GM23248 (cell line): ENCODE data around the gene CCL7. TPM values are rescaled to one million over a fixed set of nuclear protein-coding genes. Genes with fewer than 3 reads are reported as not detected.
A peak's percentile ranks its signal among the peaks of the same experiment; 100 is the strongest.

Source experiments
- DNase-seq: peaks from one replicate; pipeline ENCODE4 v3.0.0-alpha.2; 2015
- H2AFZ ChIP-seq: fragments of 200-600 bp; sonication (generic); 2 replicates; pipeline ENCODE4 v1.6.1; 2016; ENCODE audit warnings: antibody characterized with exemption
- H3F3A ChIP-seq: fragments of 200-600 bp; sonication (generic); 2 replicates; pipeline ENCODE4 v1.6.1; 2016; ENCODE audit warnings: mild to moderate bottlenecking, antibody characterized with exemption, mixed run types; ENCODE audit not compliant: insufficient read depth
- H3K27ac ChIP-seq: fragments of 200-600 bp; sonication (generic); 2 replicates; pipeline ENCODE4 v1.5.1; 2016; ENCODE audit warnings: mild to moderate bottlenecking
- H3K27me3 ChIP-seq: fragments of 200-600 bp; sonication (generic); replicated peaks from 2 replicates; pipeline ENCODE4 v1.6.1; 2016; ENCODE audit warnings: mild to moderate bottlenecking; ENCODE audit not compliant: insufficient read depth
- H3K36me3 ChIP-seq: fragments of 200-600 bp; sonication (generic); 2 replicates; pipeline ENCODE4 v1.6.1; 2016; ENCODE audit warnings: low read depth, mild to moderate bottlenecking
- H3K4me1 ChIP-seq: fragments of 200-600 bp; sonication (generic); 2 replicates; pipeline ENCODE4 v1.6.1; 2016; ENCODE audit warnings: mild to moderate bottlenecking; ENCODE audit not compliant: insufficient read depth
- H3K4me2 ChIP-seq: fragments of 200-600 bp; sonication (generic); one replicate; pipeline ENCODE4 v1.6.1; 2016; ENCODE audit warnings: mild to moderate bottlenecking; ENCODE audit not compliant: unreplicated experiment
- H3K4me3 ChIP-seq: fragments of 200-600 bp; sonication (generic); 2 replicates; pipeline ENCODE4 v1.5.1; 2016; ENCODE audit warnings: mild to moderate bottlenecking
- H3K79me2 ChIP-seq: fragments of 200-600 bp; sonication (generic); 2 replicates; pipeline ENCODE4 v1.6.1; 2016; ENCODE audit warnings: mild to moderate bottlenecking; ENCODE audit not compliant: insufficient read depth
- H3K9ac ChIP-seq: fragments of 200-600 bp; sonication (generic); 2 replicates; pipeline ENCODE4 v1.6.1; 2016; ENCODE audit warnings: mild to moderate bottlenecking
- H3K9me2 ChIP-seq: fragments of 200-600 bp; sonication (generic); 2 replicates; pipeline ENCODE4 v1.6.1; 2016; ENCODE audit warnings: mixed run types, mild to moderate bottlenecking, moderate library complexity; ENCODE audit not compliant: insufficient read depth
- H3K9me3 ChIP-seq: fragments of 200-600 bp; sonication (generic); one replicate; pipeline ENCODE4 v1.6.1; 2017; ENCODE audit warnings: low read depth
- H4K20me1 ChIP-seq: fragments of 200-600 bp; sonication (generic); 2 replicates; pipeline ENCODE4 v1.6.0; 2016; ENCODE audit not compliant: insufficient read depth
- EZH2 ChIP-seq: fragments of 200-600 bp; sonication (generic); IDR thresholded peaks from 2 replicates; pipeline ENCODE4 v1.6.1; 2018; ENCODE audit warnings: antibody characterized with exemption, mild to moderate bottlenecking; ENCODE audit not compliant: insufficient read depth, poor library complexity, severe bottlenecking
- EZH2phosphoT487 ChIP-seq: fragments of 200-600 bp; sonication (generic); IDR thresholded peaks from 2 replicates; pipeline ENCODE4 v1.6.1; 2018; ENCODE audit warnings: antibody characterized with exemption, moderate library complexity, mild to moderate bottlenecking, low read depth; ENCODE audit not compliant: insufficient read depth
- WGBS, 2 experiments: methylation state at CpG; one replicate each; pipeline ENCODE4 v1.1.6; 2015 to 2017; ENCODE audit warnings: low lambda C conversion rate in 2 of 2, low coverage in 1 of 2; ENCODE audit errors: missing lambda C conversion rate in 2 of 2; 5-methylcytosine and 5-hydroxymethylcytosine counted together
- in situ Hi-C: fragments of 300-500 bp; cut with MboI; formaldehyde crosslinking; loops from 2 replicates; pipeline ENCODE4 v1.15.0; 2020
- polyA plus RNA-seq: library from polyadenylated mRNA; unstranded; fragments of >200 nt; fragmentation: Nextera tagmentation; extraction: Ambion mirVana; gene quantifications from 2 replicates; pipeline ENCODE4 v1.2.1, GENCODE V29; 2016
- total RNA-seq: library from RNA; depleted of rRNA; stranded (reverse); fragments of >200 nt; shearing (Covaris generic); gene quantifications from 2 replicates; pipeline ENCODE4 v1.2.3, GENCODE V29; 2014

Gene CCL7
- total and polyA plus RNA-seq, 2 experiments from 2014 or later: 2.4 to 4.9 TPM

DNA sequence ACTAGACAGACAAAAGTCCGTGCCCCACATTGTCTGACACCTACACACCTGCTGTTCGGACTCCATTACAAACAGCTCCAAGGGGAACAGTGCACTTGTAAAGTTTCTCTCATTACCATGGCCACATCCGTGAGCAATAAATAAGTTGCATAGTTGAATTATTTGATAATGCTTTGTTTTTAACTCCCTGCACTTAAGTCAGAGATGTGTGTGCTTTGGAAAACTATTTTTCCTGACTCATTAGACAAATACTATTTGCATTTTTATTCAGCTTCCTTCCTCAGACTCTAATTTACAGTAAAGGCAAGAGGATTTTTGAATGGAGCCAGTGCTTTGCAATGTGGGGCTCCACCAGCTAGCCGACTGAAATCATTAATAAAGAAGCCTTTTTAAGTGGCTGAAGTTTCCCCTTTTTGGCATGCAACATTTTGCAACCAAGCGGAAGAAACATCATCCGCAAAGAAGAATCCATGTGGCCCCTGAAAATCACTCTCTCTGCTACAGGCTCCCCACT, 21.5 kb upstream of the CCL7 start:
- in situ Hi-C loops: no loop called here
- Histone ChIP-seq H3K9me2 (no peaks in the 10 kb centered on the region), H3K4me3 (no peak overlapping the region), H3K79me2 (no peaks in the 10 kb centered on the region), H3K27me3 (no peaks in the 10 kb centered on the region), H2AFZ (no peak overlapping the region), H3K4me1 (peaks cover 56% of the 10 kb centered on the region), H3K9me3 (no peaks in the 10 kb centered on the region), H3K36me3 (no peaks in the 10 kb centered on the region), H3K4me2 (peak overlapping the region; percentile 53), H3F3A (peaks cover 44% of the 10 kb centered on the region), H3K9ac (peak overlapping the region; percentile 33; the same call in 1 of the 2 replicates), H3K27ac (peak overlapping the region; percentile 65), H4K20me1 (no peaks in the 10 kb centered on the region)
- TF ChIP-seq EZH2 (no peak), EZH2phosphoT487 (no peak)
- WGBS, 2 experiments: 34 to 40% methylated on average over 6 of the region's 6 CpGs
- DNase-seq: peak; percentile 86

DNA sequence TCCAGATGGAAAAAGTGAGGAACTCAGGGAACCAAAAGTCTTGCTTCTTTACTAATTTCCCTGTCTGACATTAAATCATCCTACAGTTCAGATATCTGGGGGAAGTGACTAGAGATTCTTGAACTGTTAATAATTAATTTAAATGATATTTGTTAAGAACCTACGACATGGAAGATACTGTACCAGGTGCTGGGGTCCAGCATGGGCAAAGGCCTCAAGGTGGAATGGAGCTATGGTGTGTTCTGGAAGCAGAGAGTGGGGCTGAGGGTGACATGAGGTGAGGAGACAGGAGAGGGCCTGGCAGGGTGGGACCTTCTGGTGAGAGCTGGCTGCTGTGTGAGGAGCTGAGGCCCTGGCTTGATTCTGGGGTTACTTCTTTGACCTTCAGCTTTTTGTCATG, 21.0 kb upstream of the CCL7 start:
- 83 to 94% methylated on average over 1 of the region's 1 CpG for WGBS, 2 experiments
- H3K79me2 ChIP-seq: no peaks in the 10 kb centered on the region
- H3K9ac ChIP-seq: peak overlapping the region; percentile 33; the same call in 1 of the 2 replicates
- peak overlapping the region; percentile 65 for H3K27ac ChIP-seq
- TF ChIP-seq EZH2phosphoT487 (no peak), EZH2 (no peak)
- no peaks in the 10 kb centered on the region for H3K36me3 ChIP-seq
- no peaks in the 10 kb centered on the region for H3K9me3 ChIP-seq
- H3K9me2 ChIP-seq: no peaks in the 10 kb centered on the region
- in situ Hi-C loops: no loop called here
- H3K4me1 ChIP-seq: peaks cover 61% of the 10 kb centered on the region
- no peak overlapping the region for H2AFZ ChIP-seq
- H3F3A ChIP-seq: peaks cover 49% of the 10 kb centered on the region
- H3K4me2 ChIP-seq: peak overlapping the region; percentile 53
- no peaks in the 10 kb centered on the region for H3K27me3 ChIP-seq
- no peak for DNase-seq
- H3K4me3 ChIP-seq: no peak overlapping the region
- H4K20me1 ChIP-seq: no peaks in the 10 kb centered on the region

DNA sequence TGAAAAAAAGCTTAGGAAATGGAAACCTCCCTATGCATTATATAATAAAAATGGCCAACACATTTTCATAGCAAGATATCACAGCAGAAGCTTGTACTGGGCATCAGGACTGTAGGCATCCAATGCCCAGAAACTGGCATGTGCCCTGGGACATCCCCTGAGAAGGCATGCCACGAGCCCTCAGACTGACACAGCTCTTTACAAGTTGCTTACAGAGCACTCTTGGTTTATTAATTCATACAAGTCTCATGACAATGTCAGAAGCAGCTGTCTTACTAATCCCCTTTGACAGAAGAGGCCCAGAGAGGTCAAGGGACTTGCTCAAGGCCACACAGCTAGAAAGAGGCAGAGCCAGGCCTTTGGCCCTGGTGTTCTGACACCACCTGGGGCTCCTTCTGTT, 20.5 kb upstream of the CCL7 start:
- no peaks in the 10 kb centered on the region for H4K20me1 ChIP-seq
- no peak for TF ChIP-seq EZH2
- TF ChIP-seq EZH2phosphoT487: no peak
- H3K27ac ChIP-seq: peak overlapping the region; percentile 65; the same call in 1 of the 2 replicates
- H3K9me3 ChIP-seq: no peaks in the 10 kb centered on the region
- in situ Hi-C loops: no loop called here
- 77 to 84% methylated on average over 1 of the region's 1 CpG for WGBS, 2 experiments
- no peaks in the 10 kb centered on the region for H3K27me3 ChIP-seq
- H3F3A ChIP-seq: peaks cover 53% of the 10 kb centered on the region
- peak overlapping the region; percentile 53 for H3K4me2 ChIP-seq
- no peak overlapping the region for H3K4me3 ChIP-seq
- H3K9ac ChIP-seq: no peak overlapping the region
- H3K9me2 ChIP-seq: no peaks in the 10 kb centered on the region
- peaks cover 64% of the 10 kb centered on the region for H3K4me1 ChIP-seq
- no peak for DNase-seq
- H3K36me3 ChIP-seq: no peaks in the 10 kb centered on the region
- H3K79me2 ChIP-seq: no peaks in the 10 kb centered on the region
- H2AFZ ChIP-seq: no peak overlapping the region

DNA sequence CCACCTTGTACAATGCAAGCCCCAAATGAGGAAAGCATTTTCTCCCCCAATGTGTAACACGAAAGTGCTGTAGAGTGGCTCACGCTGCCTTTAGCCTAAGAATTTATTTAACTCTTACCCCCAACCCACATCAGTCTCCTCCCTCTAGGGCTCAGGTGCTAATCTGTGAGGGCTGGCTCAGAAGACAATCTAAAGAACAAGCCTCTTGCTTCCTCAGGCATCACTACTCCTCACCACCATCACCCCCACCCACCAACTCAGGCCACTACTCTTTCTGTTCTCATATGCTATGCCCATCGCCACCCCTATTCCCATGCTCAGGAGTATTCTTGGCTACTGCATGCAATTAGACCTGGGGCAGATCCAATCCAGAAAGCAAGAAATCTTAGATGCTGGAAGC, 18.8 kb upstream of the CCL7 start:
- no peak overlapping the region for H3K4me2 ChIP-seq

More for the DNA sequence above, 18.8 kb upstream of the CCL7 start:
- Histone ChIP-seq H3K9me2 (no peaks in the 10 kb centered on the region), H3K27ac (no peak overlapping the region), H3K4me1 (peaks cover 75% of the 10 kb centered on the region), H3K27me3 (no peaks in the 10 kb centered on the region), H2AFZ (no peak overlapping the region), H3K4me3 (no peak overlapping the region), H3K9me3 (no peaks in the 10 kb centered on the region), H3K79me2 (no peaks in the 10 kb centered on the region), H3F3A (peaks cover 70% of the 10 kb centered on the region), H3K36me3 (no peaks in the 10 kb centered on the region), H4K20me1 (no peaks in the 10 kb centered on the region), H3K9ac (no peak overlapping the region)
- DNase-seq: no peak
- 96 to 98% methylated on average over 3 of the region's 3 CpGs for WGBS, 2 experiments
- in situ Hi-C loops: no loop called here
- no peak for TF ChIP-seq EZH2phosphoT487
- no peak for TF ChIP-seq EZH2
